Measurements from ENCODE around the gene RAMP1.
"Not testable (repeated sequence)": the region's sequence is repeated elsewhere in the genome, so short reads cannot be mapped to it uniquely, and the experiment has no call there.

Gene RAMP1

DNA sequence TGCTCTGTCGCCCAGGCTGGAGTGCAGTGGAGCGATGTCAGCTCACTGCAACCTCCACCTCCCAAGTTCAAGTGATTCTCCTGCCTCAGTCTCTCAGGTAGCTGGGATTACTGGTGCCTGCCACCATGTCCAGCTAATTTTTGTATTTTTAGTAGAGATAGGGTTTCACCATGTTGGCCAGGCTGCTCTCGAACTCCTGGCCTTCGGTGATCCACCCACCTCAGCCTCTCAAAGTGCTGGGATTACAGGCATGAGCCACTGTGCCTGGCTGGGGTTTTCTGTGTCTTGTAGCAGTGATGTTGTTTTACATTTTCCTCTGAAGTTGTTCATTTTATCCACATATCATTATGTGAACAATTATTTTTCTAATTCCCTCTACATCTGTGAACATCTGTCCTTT is 8.7 kb downstream of the RAMP1 start:
- H3K4me1 ChIP-seq (ENCODE audit: insufficient read depth, low read length) = peaks cover 26% of the 10 kb centered on the region; the same call in 1 of the 2 replicates
- H3K9me3 ChIP-seq (ENCODE audit: control insufficient read depth, insufficient read depth, low read length); H3K9ac ChIP-seq (ENCODE audit: low read depth, low read length); H3K36me3 ChIP-seq (ENCODE audit: insufficient read depth, low read length): not testable (repeated sequence)

DNA sequence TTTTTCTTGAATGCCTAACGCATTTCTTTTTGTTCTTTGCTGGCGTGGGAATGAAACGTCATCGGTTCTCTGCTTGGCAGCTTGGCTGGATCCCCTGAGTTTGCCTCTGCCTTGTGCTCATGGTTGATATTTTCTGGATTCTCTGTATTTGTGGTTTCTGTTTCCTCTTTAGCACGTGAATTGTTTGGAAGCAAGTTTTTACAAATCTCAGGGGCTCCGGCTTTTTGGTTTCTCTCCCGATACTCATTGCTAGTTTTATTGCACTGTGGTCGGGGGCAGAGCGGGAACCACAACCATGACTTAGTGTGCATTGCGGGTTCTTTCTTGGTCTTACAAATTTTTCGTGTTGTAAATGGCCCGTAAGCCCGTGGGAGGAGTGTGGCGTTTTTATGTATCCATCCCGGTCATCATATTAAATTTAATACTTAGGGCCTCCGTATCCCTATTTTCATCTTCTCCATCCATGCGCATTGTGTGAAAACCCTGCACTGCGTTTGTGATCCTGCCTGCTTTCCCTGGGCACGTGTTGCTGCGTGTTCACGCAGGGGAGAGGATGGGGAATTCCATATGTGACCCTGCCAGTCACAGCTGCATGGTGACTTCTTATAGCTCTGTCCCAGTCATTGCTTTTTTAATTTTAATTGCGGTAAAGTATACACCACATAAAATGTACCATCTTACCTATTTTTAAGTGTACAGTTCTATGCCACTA is 9.4 kb downstream of the RAMP1 start:
- no peaks in the 10 kb centered on the region for H3K36me3 ChIP-seq (ENCODE audit: insufficient read depth, low read length)
- H3K9me3 ChIP-seq (ENCODE audit: control insufficient read depth, insufficient read depth, low read length) = no peaks in the 10 kb centered on the region
- no peak overlapping the region for H3K9ac ChIP-seq (ENCODE audit: low read depth, low read length)
- peaks cover 25% of the 10 kb centered on the region; the same call in 1 of the 2 replicates for H3K4me1 ChIP-seq (ENCODE audit: insufficient read depth, low read length)

DNA sequence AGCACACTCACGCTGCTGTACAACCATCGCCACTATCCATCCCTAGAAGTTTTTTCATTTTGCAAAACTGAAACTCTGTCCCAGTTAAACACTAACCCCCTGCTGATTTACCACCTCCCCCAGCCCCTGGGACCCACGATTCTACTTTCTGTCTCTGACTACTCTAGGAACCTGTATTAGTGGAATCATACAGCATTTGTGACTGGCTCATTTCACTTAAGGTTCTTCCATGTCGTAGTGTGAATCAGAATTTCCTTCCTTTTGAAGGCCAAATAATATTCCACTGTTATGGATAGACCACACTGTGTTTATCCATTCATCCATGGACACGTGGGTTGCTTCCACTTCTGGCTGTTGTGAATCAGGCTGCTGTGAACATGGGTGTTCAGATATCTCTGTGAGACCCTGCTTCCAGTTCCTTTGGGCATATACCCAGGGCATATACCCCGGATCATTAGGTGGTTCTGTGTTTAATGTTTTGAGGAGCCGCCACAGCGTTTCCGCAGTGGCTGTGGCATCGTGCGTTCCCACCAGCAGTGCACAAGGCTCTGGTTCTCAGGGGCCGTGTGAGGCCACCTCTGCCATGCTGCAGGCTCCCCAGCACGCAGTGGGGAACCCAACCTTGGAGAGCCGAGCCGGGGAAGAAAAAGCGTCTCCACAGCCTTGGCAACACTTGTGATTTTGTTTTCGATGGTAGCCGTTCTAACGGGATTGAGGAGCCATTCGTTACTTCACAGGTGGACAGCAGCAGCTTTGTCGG is 10.1 kb downstream of the RAMP1 start:
- peaks cover 17% of the 10 kb centered on the region; the same call in 1 of the 2 replicates for H3K4me1 ChIP-seq (ENCODE audit: insufficient read depth, low read length)
- H3K9me3 ChIP-seq (ENCODE audit: control insufficient read depth, insufficient read depth, low read length) = no peaks in the 10 kb centered on the region
- H3K36me3 ChIP-seq (ENCODE audit: insufficient read depth, low read length) = no peaks in the 10 kb centered on the region
- H3K9ac ChIP-seq (ENCODE audit: low read depth, low read length) = no peak overlapping the region

DNA sequence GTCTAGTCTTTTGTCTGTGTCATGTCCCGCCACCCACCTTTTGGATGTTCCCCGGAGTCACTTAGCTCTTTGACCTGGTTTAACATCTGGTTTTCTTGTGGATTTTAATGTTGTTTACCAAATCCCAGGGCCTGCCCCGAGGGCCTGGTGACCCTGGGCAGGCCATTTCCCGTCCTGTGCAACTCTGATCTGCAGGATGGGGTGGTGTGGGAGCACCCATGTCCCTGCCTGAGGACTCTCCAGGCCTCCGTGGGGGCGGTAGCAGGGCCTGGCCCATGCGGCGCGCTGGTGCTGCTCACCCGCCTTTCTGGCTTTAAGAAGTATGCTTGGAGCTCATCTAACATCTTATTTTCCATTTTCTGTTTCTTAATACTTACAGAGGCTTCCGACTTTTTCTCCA is 10.7 kb downstream of the RAMP1 start:
- Histone ChIP-seq H3K4me1 (ENCODE audit: insufficient read depth, low read length) (peaks cover 13% of the 10 kb centered on the region; the same call in 1 of the 2 replicates), H3K36me3 (ENCODE audit: insufficient read depth, low read length) (no peaks in the 10 kb centered on the region)

DNA sequence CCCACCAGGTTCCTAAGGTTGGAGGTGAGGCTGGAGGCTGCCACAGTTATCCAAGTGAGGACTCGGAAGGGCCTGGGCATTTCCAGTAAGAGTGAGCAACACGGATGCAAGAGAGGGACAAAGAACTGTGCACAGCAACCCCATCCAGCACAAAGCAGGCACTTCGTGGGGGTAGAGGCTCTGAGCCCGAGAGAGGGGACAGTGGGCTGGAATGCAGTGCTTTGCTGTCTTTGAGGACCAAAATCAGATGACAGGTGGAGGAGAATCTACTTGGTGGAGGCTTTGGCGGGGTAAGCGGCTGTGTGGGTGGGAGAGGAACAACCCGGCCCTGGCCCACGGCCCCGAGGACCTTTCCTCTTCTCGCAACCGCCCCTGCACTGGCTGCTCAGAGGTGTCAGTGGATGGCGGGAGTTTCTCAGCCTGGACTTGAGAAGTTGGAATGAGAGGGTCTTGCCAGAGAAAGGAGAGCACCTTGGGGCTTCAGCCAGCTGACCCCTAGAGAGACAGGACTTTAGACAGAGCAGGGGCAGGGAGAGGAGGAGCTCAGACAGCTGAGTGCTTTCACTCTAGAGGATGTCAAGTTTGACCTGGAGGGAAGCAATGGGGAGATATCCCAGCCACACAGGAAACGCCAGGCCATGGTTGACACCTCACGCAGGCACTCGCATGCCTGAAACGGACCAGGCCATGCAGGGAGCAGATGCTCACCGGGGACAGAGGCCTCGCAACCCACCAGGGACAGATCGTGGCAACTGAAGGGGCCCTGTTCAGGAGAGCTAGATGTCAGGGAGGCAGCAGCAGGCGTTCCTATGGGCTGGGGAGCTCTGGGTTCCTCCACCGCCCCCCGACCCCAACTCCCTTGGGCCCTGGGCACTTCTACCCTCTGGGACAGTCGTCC is 11.6 kb downstream of the RAMP1 start:
- Histone ChIP-seq H3K9ac (ENCODE audit: low read depth, low read length) (no peak overlapping the region), H3K4me1 (ENCODE audit: insufficient read depth, low read length) (peaks cover 5% of the 10 kb centered on the region; the same call in 1 of the 2 replicates), H3K9me3 (ENCODE audit: control insufficient read depth, insufficient read depth, low read length) (no peaks in the 10 kb centered on the region), H3K36me3 (ENCODE audit: insufficient read depth, low read length) (no peaks in the 10 kb centered on the region)

More for the DNA sequence above, 10.7 kb downstream of the RAMP1 start:
- Histone ChIP-seq H3K9ac (ENCODE audit: low read depth, low read length) (no peak overlapping the region), H3K9me3 (ENCODE audit: control insufficient read depth, insufficient read depth, low read length) (no peaks in the 10 kb centered on the region)

DNA sequence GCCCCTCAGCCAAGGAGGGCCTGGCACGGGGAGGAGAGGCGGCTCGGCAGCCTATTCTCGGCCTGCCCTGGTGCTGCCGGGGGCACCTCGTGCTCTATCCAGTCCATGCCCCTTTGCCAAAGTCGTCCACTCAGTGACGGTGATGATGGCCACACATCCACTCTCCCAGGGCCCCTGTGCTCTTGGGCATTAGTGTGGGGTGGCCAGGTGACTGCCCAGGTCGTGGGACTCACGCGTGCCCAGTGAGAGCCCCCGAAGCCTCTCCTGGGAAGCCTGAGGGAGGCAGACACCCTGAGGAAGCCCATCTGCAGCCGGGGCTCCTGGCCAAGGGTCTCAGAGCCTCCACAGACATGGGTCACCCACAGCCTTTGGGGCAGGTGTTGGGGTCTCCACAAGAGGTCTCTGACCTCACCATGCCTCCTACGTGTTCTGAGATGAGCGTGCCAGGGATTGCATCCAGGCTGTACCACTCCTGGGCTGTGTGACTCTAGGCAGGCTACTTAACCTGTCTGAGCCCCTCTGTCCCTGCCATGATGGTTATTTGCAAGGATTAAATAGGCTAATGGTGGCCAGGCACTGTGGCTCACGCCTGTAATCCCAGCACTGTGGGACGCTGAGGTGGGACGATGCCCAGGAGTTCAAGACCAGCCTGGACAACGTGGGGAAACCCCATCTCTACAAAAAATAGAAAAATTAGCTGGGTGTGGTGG is 12.9 kb downstream of the RAMP1 start:
- Histone ChIP-seq H3K9me3 (ENCODE audit: control insufficient read depth, insufficient read depth, low read length) (no peaks in the 10 kb centered on the region), H3K36me3 (ENCODE audit: insufficient read depth, low read length) (no peaks in the 10 kb centered on the region), H3K9ac (ENCODE audit: low read depth, low read length) (no peak overlapping the region), H3K4me1 (ENCODE audit: insufficient read depth, low read length) (peaks cover 5% of the 10 kb centered on the region; the same call in 1 of the 2 replicates)

DNA sequence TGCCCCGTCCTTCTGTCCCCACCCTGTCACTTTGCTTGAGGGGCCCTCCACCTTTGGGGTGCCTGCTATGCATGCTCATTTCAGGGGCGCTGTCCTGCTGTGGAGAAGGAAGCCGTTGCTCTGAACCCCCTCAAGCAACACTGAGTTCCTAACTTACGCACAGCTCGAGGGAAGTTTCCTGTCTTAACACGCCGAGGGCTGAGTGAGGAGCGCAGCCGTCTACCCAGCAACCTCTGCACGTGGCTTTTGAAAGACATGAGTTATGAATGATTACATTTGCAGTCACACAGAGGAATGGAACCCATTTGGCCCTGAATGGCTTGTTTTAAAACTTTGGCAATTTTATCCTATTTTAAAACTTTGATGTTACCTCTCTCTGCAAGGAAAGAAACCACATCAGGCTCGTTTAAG is 14.0 kb downstream of the RAMP1 start:
- Histone ChIP-seq H3K9me3 (ENCODE audit: control insufficient read depth, insufficient read depth, low read length) (no peaks in the 10 kb centered on the region), H3K9ac (ENCODE audit: low read depth, low read length) (no peak overlapping the region), H3K36me3 (ENCODE audit: insufficient read depth, low read length) (no peaks in the 10 kb centered on the region), H3K4me1 (ENCODE audit: insufficient read depth, low read length) (peaks cover 5% of the 10 kb centered on the region; the same call in 1 of the 2 replicates)

DNA sequence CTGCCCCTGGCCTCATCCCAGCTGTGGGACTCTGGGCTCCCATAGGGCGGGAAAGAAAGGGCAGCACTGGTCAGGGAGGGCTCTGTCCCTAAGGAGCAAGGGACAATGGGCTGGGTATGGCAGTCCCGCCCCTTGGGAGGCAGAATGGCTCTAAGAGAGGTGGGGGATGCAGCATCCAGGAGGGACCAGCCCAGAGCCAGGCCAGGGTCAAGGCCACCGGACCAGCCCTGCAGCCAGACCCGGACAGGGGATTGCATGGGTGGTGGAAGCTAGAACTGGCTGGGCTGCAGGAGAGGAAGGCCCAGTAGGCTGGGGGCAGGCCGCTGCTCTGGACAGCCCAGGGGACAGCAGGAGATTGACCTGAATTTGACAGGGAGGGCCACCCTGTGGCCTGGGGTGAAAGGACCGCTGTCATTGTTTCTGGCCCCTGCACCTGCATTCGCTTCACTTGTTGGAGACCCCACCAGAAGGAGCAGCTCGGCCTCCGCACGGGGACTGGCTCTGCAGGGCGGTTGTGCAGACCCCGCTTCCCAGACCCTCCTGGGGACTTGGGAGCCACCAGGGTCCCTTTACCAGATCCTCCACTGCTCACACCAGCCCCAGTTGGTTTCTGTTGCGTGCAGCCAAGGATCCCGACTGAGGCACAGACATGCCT is 14.6 kb downstream of the RAMP1 start:
- Histone ChIP-seq H3K36me3 (ENCODE audit: insufficient read depth, low read length) (no peaks in the 10 kb centered on the region), H3K9me3 (ENCODE audit: control insufficient read depth, insufficient read depth, low read length) (no peaks in the 10 kb centered on the region), H3K9ac (ENCODE audit: low read depth, low read length) (no peak overlapping the region), H3K4me1 (ENCODE audit: insufficient read depth, low read length) (peaks cover 5% of the 10 kb centered on the region; the same call in 1 of the 2 replicates)

DNA sequence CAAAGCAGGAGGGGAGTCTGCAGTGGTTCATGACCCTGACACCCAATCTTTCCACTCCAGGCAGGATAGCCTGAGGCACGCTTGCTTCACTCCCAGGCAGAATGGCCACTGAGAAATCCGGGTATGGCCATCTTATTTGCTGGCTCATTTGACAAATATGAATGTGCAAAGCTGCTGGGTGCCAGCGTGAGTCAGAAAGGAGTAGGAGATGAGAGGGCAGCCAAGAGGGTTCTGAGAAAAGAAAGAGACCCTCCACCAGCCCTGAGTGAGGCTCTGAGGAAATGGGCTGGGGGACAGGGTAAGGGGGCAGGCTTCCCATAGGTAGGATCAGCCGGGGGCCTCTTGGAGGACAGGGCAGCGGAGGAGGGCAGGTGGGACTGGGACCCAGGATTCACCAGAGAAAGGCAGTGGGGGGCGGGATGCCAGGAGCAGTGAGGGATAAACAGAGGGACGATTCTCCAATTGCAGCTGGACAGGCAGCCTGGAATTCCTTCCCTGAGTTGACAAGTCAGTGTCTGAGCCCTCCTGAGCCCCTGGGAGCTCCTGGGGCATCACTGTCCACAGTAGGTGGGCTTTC is 15.2 kb downstream of the RAMP1 start:
- peaks cover 5% of the 10 kb centered on the region; the same call in 1 of the 2 replicates for H3K4me1 ChIP-seq (ENCODE audit: insufficient read depth, low read length)
- H3K9ac ChIP-seq (ENCODE audit: low read depth, low read length) = no peak overlapping the region
- H3K9me3 ChIP-seq (ENCODE audit: control insufficient read depth, insufficient read depth, low read length) = no peaks in the 10 kb centered on the region
- no peaks in the 10 kb centered on the region for H3K36me3 ChIP-seq (ENCODE audit: insufficient read depth, low read length)

DNA sequence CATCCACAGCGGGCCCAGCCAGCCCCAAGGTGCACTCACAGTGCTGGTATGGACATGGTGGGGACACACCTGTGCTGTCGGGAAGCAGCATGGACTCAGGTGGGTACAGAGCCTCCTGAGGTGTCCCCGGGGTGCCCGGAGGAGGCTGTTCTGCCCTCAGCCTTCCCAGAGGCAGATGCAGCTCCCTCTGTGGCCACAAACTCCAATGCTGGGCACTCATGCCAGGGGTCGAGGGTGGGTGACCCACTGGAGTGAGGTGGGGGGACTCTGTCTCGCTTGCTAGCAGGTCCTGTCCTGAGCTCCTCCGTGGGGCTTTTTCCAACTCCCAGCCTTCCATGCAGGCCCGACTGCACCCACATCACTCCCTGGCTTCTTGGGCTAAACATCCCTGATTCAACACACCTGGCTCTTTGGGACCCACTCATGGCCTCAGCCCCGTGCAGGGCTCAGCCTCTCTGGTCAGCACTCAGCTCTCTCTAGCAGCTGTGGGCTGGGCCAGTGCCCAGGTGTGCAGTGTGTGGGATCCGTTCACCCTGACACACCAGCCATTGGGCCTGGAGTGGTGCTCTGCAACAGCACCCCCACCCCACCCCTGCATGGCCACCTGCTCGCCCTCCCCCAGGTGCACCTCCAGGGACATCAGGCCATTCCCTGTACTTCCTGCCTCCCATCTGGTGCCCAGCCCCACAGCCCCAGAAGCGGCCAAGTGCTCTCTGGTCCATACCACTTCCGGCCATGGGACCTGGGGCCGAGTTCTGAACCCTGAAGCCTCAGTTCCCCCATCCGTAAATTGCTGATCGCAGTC is 16.0 kb downstream of the RAMP1 start:
- no peak overlapping the region for H3K9ac ChIP-seq (ENCODE audit: low read depth, low read length)
- peaks cover 5% of the 10 kb centered on the region; the same call in 1 of the 2 replicates for H3K4me1 ChIP-seq (ENCODE audit: insufficient read depth, low read length)
- no peaks in the 10 kb centered on the region for H3K36me3 ChIP-seq (ENCODE audit: insufficient read depth, low read length)
- H3K9me3 ChIP-seq (ENCODE audit: control insufficient read depth, insufficient read depth, low read length) = no peaks in the 10 kb centered on the region

DNA sequence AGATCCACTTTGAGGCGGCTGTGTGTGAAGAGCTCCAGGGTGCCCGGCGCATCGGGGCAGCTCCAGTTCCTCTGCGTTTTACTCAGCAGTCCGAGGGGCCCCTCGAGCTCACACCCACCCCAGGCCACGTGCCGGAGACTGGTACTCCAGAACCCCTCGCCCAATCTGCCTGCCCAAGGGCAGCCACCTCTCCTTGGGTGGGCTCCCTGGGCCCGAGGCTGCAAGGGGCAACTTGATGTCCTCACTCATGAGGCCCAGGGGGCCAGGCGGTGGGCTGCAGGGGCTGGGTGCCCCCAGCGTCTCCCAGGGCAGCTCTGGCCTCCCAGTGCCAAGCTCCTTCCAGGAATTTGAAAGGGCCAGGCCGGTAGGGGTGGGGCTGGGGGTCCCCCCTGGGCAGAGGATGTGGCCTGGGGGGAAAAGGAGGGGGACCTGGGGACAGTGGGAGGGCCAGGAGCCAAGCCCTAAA is 16.7 kb downstream of the RAMP1 start:
- no peak overlapping the region for H3K9ac ChIP-seq (ENCODE audit: low read depth, low read length)
- H3K9me3 ChIP-seq (ENCODE audit: control insufficient read depth, insufficient read depth, low read length) = no peaks in the 10 kb centered on the region
- H3K4me1 ChIP-seq (ENCODE audit: insufficient read depth, low read length) = peaks cover 5% of the 10 kb centered on the region; the same call in 1 of the 2 replicates
- no peaks in the 10 kb centered on the region for H3K36me3 ChIP-seq (ENCODE audit: insufficient read depth, low read length)

DNA sequence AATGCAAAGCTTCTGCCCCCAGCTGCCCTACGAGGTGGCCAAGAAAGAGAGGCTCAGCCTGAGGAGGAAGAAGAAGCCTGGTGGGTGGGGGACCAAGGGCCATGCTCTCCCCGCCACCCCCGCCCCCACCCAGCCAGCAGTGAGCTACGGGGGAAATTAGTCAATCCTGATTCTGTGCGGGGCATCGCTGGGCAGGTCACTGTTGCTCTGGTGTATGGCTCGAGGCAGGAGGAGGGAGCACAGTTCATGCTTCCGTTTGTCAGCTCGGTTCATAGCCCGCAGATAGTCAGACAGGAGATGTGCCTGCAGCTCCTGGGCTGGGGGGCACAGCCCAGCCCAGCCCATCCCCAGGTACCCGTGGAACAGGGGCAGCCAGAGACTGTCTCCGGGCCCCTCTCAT is 17.1 kb downstream of the RAMP1 start:
- no peaks in the 10 kb centered on the region for H3K9me3 ChIP-seq (ENCODE audit: control insufficient read depth, insufficient read depth, low read length)

More for the DNA sequence above, 17.1 kb downstream of the RAMP1 start:
- H3K4me1 ChIP-seq (ENCODE audit: insufficient read depth, low read length) = peaks cover 5% of the 10 kb centered on the region; the same call in 1 of the 2 replicates
- H3K36me3 ChIP-seq (ENCODE audit: insufficient read depth, low read length) = no peaks in the 10 kb centered on the region
- H3K9ac ChIP-seq (ENCODE audit: low read depth, low read length) = no peak overlapping the region

Data from ES-I3 (cell line).